GM18511 (cell line): ENCODE data around the gene KNTC1.
"Not testable (repeated sequence)": the region's sequence is repeated elsewhere in the genome, so short reads cannot be mapped to it uniquely, and the experiment has no call there.

Source experiments
- ATAC-seq: cut with Tn5 transposase; IDR thresholded peaks from one replicate; pipeline ENCODE4 v1.9.1; 2021; ENCODE audit warnings: mild to moderate bottlenecking, moderate library complexity; ENCODE audit not compliant: unreplicated experiment

Gene KNTC1

GRCh38 chr12:122506393-122506938 lies 20.6 kb upstream of the KNTC1 start:
- no peak for ATAC-seq

GRCh38 chr12:122508163-122508562 lies 18.9 kb upstream of the KNTC1 start:
- no peak for ATAC-seq

GRCh38 chr12:122513028-122513427 lies 14.0 kb upstream of the KNTC1 start:
- ATAC-seq: not testable (repeated sequence)

- ATAC-seq: no peak
Measured at GRCh38 chr12:122513660-122514059, 13.4 kb upstream of the KNTC1 start.

- no peak for ATAC-seq
Measured at GRCh38 chr12:122515275-122515674, 11.8 kb upstream of the KNTC1 start.

GRCh38 chr12:122516544-122517361 lies 10.3 kb upstream of the KNTC1 start:
- ATAC-seq: no peak

- ATAC-seq: no peak
Measured at GRCh38 chr12:122517877-122518276, 9.2 kb upstream of the KNTC1 start.

- no peak for ATAC-seq
Measured at GRCh38 chr12:122518908-122519307, 8.1 kb upstream of the KNTC1 start.

- no peak for ATAC-seq
Measured at GRCh38 chr12:122519418-122519817, 7.6 kb upstream of the KNTC1 start.

GRCh38 chr12:122520676-122521075 lies 6.4 kb upstream of the KNTC1 start:
- no peak for ATAC-seq

- ATAC-seq: no peak
Measured at GRCh38 chr12:122523280-122523679, 3.8 kb upstream of the KNTC1 start.

GRCh38 chr12:122523846-122524718 lies 3.0 kb upstream of the KNTC1 start:
- no peak for ATAC-seq

GRCh38 chr12:122527478-122527944 lies 462 bp downstream of the KNTC1 start:
- ATAC-seq: no peak

- no peak for ATAC-seq
Measured at GRCh38 chr12:122528582-122528981, 1.5 kb downstream of the KNTC1 start.

GRCh38 chr12:122528992-122529391 lies 1.9 kb downstream of the KNTC1 start:
- ATAC-seq: no peak

- no peak for ATAC-seq
Measured at GRCh38 chr12:122533856-122534255, 6.8 kb downstream of the KNTC1 start.

- ATAC-seq: no peak
Measured at GRCh38 chr12:122537021-122537420, 10.0 kb downstream of the KNTC1 start.

GRCh38 chr12:122538496-122538895 lies 11.4 kb downstream of the KNTC1 start:
- ATAC-seq: no peak

GRCh38 chr12:122544537-122544936 lies 17.5 kb downstream of the KNTC1 start:
- ATAC-seq: no peak

- ATAC-seq: peak; percentile 74
Measured at GRCh38 chr12:122545855-122546254, 18.8 kb downstream of the KNTC1 start.

GRCh38 chr12:122547330-122547729 lies 20.3 kb downstream of the KNTC1 start:
- ATAC-seq: no peak
